Smooth muscle cell (in vitro differentiated cells): ENCODE measurements around the gene AXDND1. TPM values are rescaled to one million over a fixed set of nuclear protein-coding genes. Genes with fewer than 3 reads are reported as not detected.
"Not testable (repeated sequence)": the region's sequence is repeated elsewhere in the genome, so short reads cannot be mapped to it uniquely, and the experiment has no call there.

ENCODE experiments used
- DNase-seq: peaks from one replicate; lab custom pipeline; 2025; ENCODE audit not compliant: unreplicated experiment; lab: John Stamatoyannopoulos, UW
- H2AFZ ChIP-seq: fragments of 200-600 bp; sonication (generic); 2 replicates; pipeline ENCODE4 v1.6.0; 2016; ENCODE audit warnings: antibody characterized with exemption, low read depth, mild to moderate bottlenecking
- H3F3A ChIP-seq: fragments of 200-600 bp; sonication (generic); 2 replicates; pipeline ENCODE4 v1.6.0; 2017; ENCODE audit warnings: antibody characterized with exemption, low read depth
- H3K27ac ChIP-seq: fragments of 200-600 bp; sonication (generic); 2 replicates; pipeline ENCODE4 v1.5.1; 2016; ENCODE audit warnings: low read depth, mild to moderate bottlenecking
- H3K27me3 ChIP-seq: fragments of 200-600 bp; sonication (generic); 2 replicates; pipeline ENCODE4 v1.6.1; 2016; ENCODE audit warnings: low read depth, mild to moderate bottlenecking
- H3K36me3 ChIP-seq: fragments of 200-600 bp; sonication (generic); 2 replicates; pipeline ENCODE4 v1.5.1; 2016; ENCODE audit warnings: low read depth
- H3K4me1 ChIP-seq: fragments of 200-600 bp; sonication (generic); 2 replicates; pipeline ENCODE4 v1.5.1; 2016; ENCODE audit warnings: low read depth
- H3K4me2 ChIP-seq: fragments of 200-600 bp; sonication (generic); 2 replicates; pipeline ENCODE4 v1.6.0; 2016; ENCODE audit warnings: mild to moderate bottlenecking
- H3K4me3 ChIP-seq: fragments of 200-600 bp; sonication (generic); 2 replicates; pipeline ENCODE4 v1.5.1; 2016; ENCODE audit warnings: mild to moderate bottlenecking
- H3K79me2 ChIP-seq: fragments of 200-600 bp; sonication (generic); 2 replicates; pipeline ENCODE4 v1.6.0; 2016; ENCODE audit warnings: low read depth, mild to moderate bottlenecking
- H3K9ac ChIP-seq: fragments of 200-600 bp; sonication (generic); 2 replicates; pipeline ENCODE4 v1.6.0; 2016; ENCODE audit warnings: low read depth
- H3K9me3 ChIP-seq: fragments of 200-600 bp; sonication (generic); replicated peaks from 2 replicates; pipeline ENCODE4 v1.5.1; 2016; ENCODE audit warnings: low read depth
- H4K20me1 ChIP-seq: fragments of 200-600 bp; sonication (generic); 2 replicates; pipeline ENCODE4 v1.6.0; 2016; ENCODE audit warnings: low read depth
- CTCF ChIP-seq: fragments of 200-600 bp; sonication (generic); IDR thresholded peaks from 2 replicates; pipeline ENCODE4 v1.5.1; 2017; ENCODE audit warnings: borderline replicate concordance, mild to moderate bottlenecking, antibody characterized with exemption; ENCODE audit not compliant: insufficient read depth, poor library complexity, severe bottlenecking
- WGBS: methylation state at CpG from one replicate; pipeline ENCODE4 v1.1.7; 2016; ENCODE audit warnings: low lambda C conversion rate; 5-methylcytosine and 5-hydroxymethylcytosine counted together
- polyA plus RNA-seq: library from polyadenylated mRNA; unstranded; fragments of >200 nt; fragmentation: Nextera tagmentation; extraction: Ambion mirVana; gene quantifications from 2 replicates; pipeline ENCODE4 v1.2.1, GENCODE V29; 2016
- total RNA-seq: library from RNA; depleted of rRNA; stranded (reverse); fragments of >200 nt; gene quantifications from 2 replicates; pipeline ENCODE4 v1.2.3, GENCODE V29; 2014

Gene AXDND1
- total and polyA plus RNA-seq, 2 experiments from 2014 or later, result 0.41 TPM; not detected in 1

DNA sequence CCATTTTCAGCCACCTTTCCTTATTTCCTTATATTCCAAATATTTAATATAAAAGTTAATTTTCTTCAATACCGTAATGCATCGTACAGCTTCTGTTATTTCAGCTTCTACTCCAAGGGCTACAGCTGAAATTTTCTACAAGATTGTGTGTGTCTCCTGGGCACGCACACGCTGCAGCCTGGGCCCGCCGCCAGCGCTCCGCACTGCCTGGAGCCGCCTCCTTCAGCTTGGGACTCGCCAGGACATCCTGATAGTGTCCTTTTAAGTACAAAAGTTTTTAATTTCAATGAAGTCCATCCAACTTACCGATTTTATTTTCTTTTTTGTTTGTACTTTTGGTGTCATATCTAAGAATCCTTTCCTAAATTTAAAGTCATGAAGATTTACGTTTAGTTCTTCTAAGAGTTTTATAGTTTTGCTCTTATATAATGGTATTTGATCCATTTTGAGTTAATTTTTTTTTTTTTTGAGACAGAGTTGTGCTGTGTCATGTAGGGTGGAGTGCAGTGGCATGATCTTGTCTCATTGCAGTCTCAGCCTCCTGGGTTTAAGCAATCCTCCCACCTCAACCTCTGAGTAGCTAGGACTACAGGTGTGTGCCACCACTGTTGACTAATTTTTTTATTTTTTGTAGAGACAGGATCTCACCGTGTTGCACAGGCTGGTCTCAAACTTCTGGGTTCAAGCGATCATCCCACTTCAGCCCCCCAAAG, 82.8 kb downstream of the AXDND1 start:
- no peak for DNase-seq
- 89% methylated on average over 14 of the region's 14 CpGs for WGBS

DNA sequence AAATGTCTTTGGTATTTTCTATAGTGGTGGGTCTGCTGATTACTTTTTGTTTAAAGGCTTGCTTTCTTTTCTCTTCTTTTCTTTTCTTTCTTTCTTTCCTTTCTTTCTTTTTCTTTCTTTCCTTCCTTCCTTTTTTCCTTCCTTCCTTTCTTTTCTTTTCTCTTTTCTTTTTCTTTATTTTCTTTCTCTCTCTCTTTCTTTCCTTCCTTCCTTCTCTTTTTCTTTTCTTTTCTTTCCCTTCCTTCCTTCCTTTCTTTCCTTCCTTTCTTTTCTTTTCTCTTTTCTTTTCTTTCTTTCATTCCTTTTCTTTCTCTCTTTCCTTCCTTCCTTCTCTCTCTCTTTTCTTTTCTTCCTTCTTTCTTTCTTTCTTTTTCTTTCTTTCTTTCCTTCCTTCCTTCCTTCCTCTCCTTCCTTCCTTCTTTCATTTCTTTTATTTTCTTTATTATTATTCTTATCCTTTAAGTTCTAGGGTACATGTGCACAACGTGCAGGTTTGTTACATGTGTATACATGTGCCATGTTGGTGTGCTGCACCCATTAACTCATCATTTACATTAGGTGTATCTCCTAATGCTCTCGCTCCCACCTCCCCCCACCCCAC, 93.9 kb downstream of the AXDND1 start:
- H3F3A ChIP-seq, H3K4me1 ChIP-seq, H3K79me2 ChIP-seq, H3K27ac ChIP-seq, H3K36me3 ChIP-seq, H3K27me3 ChIP-seq, H2AFZ ChIP-seq, H3K4me2 ChIP-seq, H3K9ac ChIP-seq, H3K9me3 ChIP-seq, DNase-seq, H4K20me1 ChIP-seq, H3K4me3 ChIP-seq: not testable (repeated sequence)
- 90% methylated on average over 2 of the region's 2 CpGs for WGBS

More for the DNA sequence above, 82.8 kb downstream of the AXDND1 start:
- Histone ChIP-seq H3K9ac (no peak overlapping the region), H3K4me1 (no peaks in the 10 kb centered on the region), H3K4me2 (no peak overlapping the region), H3K4me3 (no peak overlapping the region), H3K79me2 (no peaks in the 10 kb centered on the region), H4K20me1 (no peaks in the 10 kb centered on the region), H2AFZ (no peak overlapping the region), H3F3A (no peaks in the 10 kb centered on the region), H3K27me3 (no peaks in the 10 kb centered on the region), H3K27ac (no peak overlapping the region), H3K9me3 (no peaks in the 10 kb centered on the region), H3K36me3 (no peaks in the 10 kb centered on the region)
- TF ChIP-seq CTCF, result no peak

DNA sequence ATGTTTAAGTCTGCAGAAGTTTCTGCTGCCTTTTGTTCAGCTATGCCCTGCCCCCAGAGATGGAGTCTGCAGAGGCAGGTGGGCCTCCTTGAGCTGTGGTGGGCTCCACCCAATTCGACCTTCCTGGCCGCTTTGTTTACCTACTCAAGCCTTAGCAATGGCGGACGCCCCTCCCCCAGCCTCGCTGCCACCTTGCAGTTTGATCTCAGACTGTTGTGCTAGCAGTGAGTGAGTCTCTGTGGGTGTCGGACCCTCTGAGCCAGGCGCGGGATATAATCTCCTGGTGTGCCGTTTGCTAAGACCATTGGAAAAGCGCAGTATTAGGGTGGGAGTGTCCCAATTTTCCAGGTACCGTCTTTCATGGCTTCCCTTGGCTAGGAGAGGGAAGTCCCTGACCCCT, 99.9 kb downstream of the AXDND1 start:
- not testable (repeated sequence) for H3K4me3 ChIP-seq, H3K79me2 ChIP-seq, H3K9me3 ChIP-seq, H3K36me3 ChIP-seq, H2AFZ ChIP-seq, H3K4me1 ChIP-seq, H3K27me3 ChIP-seq, H4K20me1 ChIP-seq, H3F3A ChIP-seq, H3K27ac ChIP-seq, DNase-seq, H3K4me2 ChIP-seq, H3K9ac ChIP-seq
- 93% methylated on average over 11 of the region's 11 CpGs for WGBS

DNA sequence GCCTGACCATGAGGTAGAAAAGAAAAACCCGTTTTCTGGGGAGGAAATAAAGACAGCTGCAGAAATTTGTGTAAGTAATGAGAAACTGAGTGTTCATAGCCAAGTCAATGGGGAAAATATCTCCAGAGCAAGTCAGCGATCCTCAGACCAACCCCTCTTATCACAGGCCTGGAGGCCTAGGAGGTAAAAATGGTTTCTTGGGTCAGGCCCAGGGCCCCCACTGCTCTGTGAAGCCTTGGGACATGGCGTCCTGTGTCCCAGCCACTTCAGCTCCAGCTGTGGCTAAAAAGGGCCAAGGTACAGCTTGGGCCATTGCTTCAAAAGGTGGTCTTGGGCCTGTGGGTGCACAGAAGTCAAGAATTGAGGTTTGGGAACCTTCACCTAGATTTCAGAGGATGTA, 108.9 kb downstream of the AXDND1 start:
- no peak for DNase-seq
- no peaks in the 10 kb centered on the region for H3F3A ChIP-seq
- no peak overlapping the region for H2AFZ ChIP-seq
- H4K20me1 ChIP-seq, result no peaks in the 10 kb centered on the region
- no peaks in the 10 kb centered on the region for H3K27me3 ChIP-seq
- H3K4me1 ChIP-seq, result no peaks in the 10 kb centered on the region
- H3K36me3 ChIP-seq, result no peaks in the 10 kb centered on the region
- no peak overlapping the region for H3K4me3 ChIP-seq
- no peak for TF ChIP-seq CTCF
- no peak overlapping the region for H3K9ac ChIP-seq
- no peaks in the 10 kb centered on the region for H3K79me2 ChIP-seq
- peaks cover 6% of the 10 kb centered on the region for H3K9me3 ChIP-seq
- WGBS, result 78% methylated on average over 3 of the region's 3 CpGs
- no peak overlapping the region for H3K4me2 ChIP-seq
- H3K27ac ChIP-seq, result no peak overlapping the region
